Sigmoid colon (tissue), 7 donors: ENCODE results near the gene ATP6V0A1. TPM values are rescaled to one million over a fixed set of nuclear protein-coding genes. Genes with fewer than 3 reads are reported as not detected.
"Not testable (repeated sequence)": the region's sequence is repeated elsewhere in the genome, so short reads cannot be mapped to it uniquely, and the experiment has no call there.

Experiments used
- DNase-seq: peaks from one replicate; pipeline ENCODE4 v3.0.0-alpha.2; 2019
- H3K27ac ChIP-seq, 4 donors: fragments of 200-600 bp; sonication (generic); one replicate each; pipeline ENCODE4 v1.5.1; 2016 to 2019; ENCODE audit warnings: mild to moderate bottlenecking in 1 of 4
- H3K27me3 ChIP-seq, 3 donors: fragments of 200-600 bp; sonication (generic); one replicate each; pipeline ENCODE4 v1.5.1; 2019; ENCODE audit warnings: mild to moderate bottlenecking in 1 of 3
- H3K36me3 ChIP-seq, 4 donors: fragments of 200-600 bp; sonication (generic); one replicate each; pipeline ENCODE4 v1.5.1; 2016 to 2019
- H3K4me1 ChIP-seq, 4 donors: fragments of 200-600 bp; sonication (generic); one replicate each; pipeline ENCODE4 v1.5.1; 2017 to 2019
- H3K4me3 ChIP-seq, 4 donors: fragments of 200-600 bp; sonication (generic); one replicate each; pipeline ENCODE4 v1.5.1; 2017 to 2019; ENCODE audit warnings: mild to moderate bottlenecking in 2 of 4, moderate library complexity in 1 of 4
- H3K9me3 ChIP-seq, 4 donors: fragments of 200-600 bp in 3 of 4; sonication (generic) in 3 of 4; one replicate each; pipeline versions ENCODE4 v1.5.1 to v1.6.1; 2013 to 2019
- CTCF ChIP-seq, 4 experiments: fragments of 450-650 bp in 3 of 4; fragments of 200-600 bp in 1 of 4; IDR thresholded peaks; one replicate each; pipeline ENCODE4 v1.5.1; 2016 to 2019; ENCODE audit warnings: antibody characterized with exemption in 4 of 4, mild to moderate bottlenecking in 3 of 4, moderate library complexity in 2 of 4
- EP300 ChIP-seq, 4 donors: sonication (generic); formaldehyde crosslinking; IDR thresholded peaks; one replicate each; pipeline ENCODE4 v1.6.1; 2017; ENCODE audit warnings: antibody characterized with exemption in 4 of 4
- POLR2A ChIP-seq, 2 donors: fragments of 450-650 bp; IDR thresholded peaks; one replicate each; pipeline ENCODE4 v1.6.1; 2016; ENCODE audit warnings: antibody characterized with exemption in 2 of 2, mild to moderate bottlenecking in 2 of 2, moderate library complexity in 2 of 2
- POLR2AphosphoS5 ChIP-seq, 4 donors: sonication (generic); formaldehyde crosslinking; IDR thresholded peaks; one replicate each; pipeline ENCODE4 v1.6.1; 2017; ENCODE audit warnings: antibody characterized with exemption in 4 of 4
- WGBS, 2 donors: extraction: QIAGEN DNeasy Blood & Tissue Kit; methylation state at CpG; one replicate each; pipeline ENCODE4 v1.1.7; 2013; 5-methylcytosine and 5-hydroxymethylcytosine counted together
- intact Hi-C: fragments of 100-400 bp; cut with DNase I; formaldehyde crosslinking; loops from one replicate; pipeline ENCODE4 v1.15.1; 2023
- polyA plus RNA-seq, 3 donors: library from polyadenylated mRNA; stranded (reverse); fragments of 200-250 nt; gene quantifications; one replicate each; pipeline ENCODE4 v1.2.3, GENCODE V29; 2013
- total RNA-seq, 4 donors: library from RNA; depleted of rRNA; stranded (reverse); fragments of >200 nt; gene quantifications; one replicate each; pipeline ENCODE4 v1.1.0, GENCODE V29; 2016
- donor health status: healthy with polysubstance abuse.
- donor health status: Bipolar disorder and iron deficiency.
- donor health status: healthy.

ATP6V0A1 gene
- total and polyA plus RNA-seq, 7 donors, result 11.6 to 96.1 (median 48.9) TPM

- Histone ChIP-seq H3K4me1 (peaks cover 0 to 17% (median 7%) of the 10 kb centered on the region in 4 donors), H3K27ac (no peak overlapping the region), H3K4me3 (no peak overlapping the region), H3K27me3 (peaks cover 0 to 7% (median 0%) of the 10 kb centered on the region in 3 donors), H3K36me3 (peaks cover 0 to 22% (median 3%) of the 10 kb centered on the region in 4 donors), H3K9me3 (no peaks in the 10 kb centered on the region)
- intact Hi-C loops, result no loop called here
- 72 to 89% methylated on average over 14 of the region's 14 CpGs for WGBS, 2 donors
- TF ChIP-seq POLR2A (IDR thresholded peaks at IDR 0.05) (no peak), CTCF (IDR thresholded peaks at IDR 0.05) (no peak), EP300 (IDR thresholded peaks at IDR 0.05) (no peak), POLR2AphosphoS5 (IDR thresholded peaks at IDR 0.05) (no peak)
- DNase-seq, result no peak
Measured at GRCh38 chr17:42547698-42548069, 89.0 kb downstream of the ATP6V0A1 start.

DNA sequence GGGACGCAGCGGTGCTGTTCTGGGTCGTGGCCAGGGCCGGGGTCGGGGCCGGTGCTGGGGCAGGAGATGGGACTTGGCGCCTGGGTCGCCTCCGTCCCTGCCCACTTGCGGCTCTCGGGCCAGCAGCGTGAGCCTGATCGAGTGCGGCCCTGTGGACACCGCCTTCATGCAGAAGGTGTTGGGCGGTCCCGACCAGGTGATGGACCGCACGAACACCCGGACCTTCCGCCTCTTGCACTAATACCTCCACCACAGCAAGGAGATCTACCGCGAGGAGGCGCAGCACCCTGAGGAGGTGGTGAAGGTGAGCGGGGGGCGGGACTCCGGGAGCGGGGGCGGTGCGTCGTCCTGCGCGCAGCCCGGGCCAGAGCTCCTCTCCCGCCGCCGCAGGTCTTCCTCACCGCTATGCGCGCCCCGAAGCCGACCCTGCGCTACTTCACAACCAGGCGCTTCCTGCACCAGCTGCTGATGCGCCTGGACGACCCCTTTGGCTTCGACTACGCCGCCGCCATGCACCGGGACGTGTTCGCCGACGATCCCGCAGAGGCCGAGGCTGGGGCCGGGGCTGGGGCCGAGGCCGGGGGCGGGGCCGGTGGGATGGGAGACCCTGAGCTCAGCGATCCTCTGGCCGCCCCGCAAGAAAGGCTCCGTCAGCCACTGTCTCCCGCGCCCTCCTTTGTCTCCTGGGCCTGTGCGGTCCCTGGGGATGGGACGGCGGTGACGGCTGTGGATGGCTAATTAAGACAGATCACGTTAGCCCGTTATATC is 89.6 kb downstream of the ATP6V0A1 start:
- TF ChIP-seq CTCF (IDR thresholded peaks at IDR 0.05) (peak in 1 of 4 experiments; percentile 17), POLR2AphosphoS5 (IDR thresholded peaks at IDR 0.05) (peak in 2 of 4 donors; percentile 6 to 31), POLR2A (IDR thresholded peaks at IDR 0.05) (no peak), EP300 (IDR thresholded peaks at IDR 0.05) (no peak)

DNA sequence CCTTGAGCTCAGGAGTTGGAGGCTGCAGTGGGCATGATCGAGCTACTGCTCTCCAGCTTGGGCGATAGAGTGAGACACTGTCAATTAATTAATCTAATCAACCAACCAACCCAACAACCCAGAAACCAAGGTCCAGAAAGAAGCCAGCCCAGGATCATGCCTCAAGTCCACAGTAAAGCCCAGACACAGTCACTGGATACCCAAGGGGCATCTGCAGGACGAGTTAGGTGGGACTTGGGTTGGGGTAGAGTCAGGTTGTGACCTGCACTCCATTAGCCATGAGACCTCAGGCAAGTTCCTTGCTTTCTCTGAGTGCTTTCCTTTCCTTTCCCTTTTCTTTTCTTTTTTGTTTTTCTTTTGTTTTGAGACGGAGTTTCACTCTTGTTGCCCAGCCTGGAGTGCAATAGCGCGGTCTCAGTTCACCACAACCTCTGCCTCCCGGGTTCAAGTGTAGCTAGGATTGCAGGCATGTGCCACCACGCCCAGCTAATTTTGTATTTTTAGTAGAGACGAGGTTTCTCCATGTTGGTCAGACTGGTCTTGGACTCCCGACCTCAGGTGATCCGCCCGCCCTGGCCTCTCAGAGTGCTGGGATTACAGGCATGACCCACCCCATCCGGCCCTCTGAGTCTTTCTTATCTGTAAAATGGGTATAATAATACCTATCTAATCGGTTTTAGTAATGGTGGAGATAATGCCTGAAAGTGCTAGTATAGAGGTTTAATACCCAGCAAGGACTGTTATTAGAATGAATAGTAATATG is 90.5 kb downstream of the ATP6V0A1 start:
- WGBS, 2 donors, result 48 to 83% methylated on average over 14 of the region's 14 CpGs
- intact Hi-C loops, result no loop called here

More for the DNA sequence above, 89.6 kb downstream of the ATP6V0A1 start:
- intact Hi-C loops, result no loop called here
- Histone ChIP-seq H3K27ac (no peak overlapping the region), H3K36me3 (peaks cover 0 to 16% (median under 1%) of the 10 kb centered on the region in 4 donors), H3K27me3 (peaks cover 0 to 7% (median 0%) of the 10 kb centered on the region in 3 donors), H3K9me3 (no peaks in the 10 kb centered on the region), H3K4me1 (peaks cover 0 to 23% (median 12%) of the 10 kb centered on the region in 4 donors), H3K4me3 (peak overlapping the region in 3 of 4 donors; percentile 20 to 31 (median 27))
- WGBS, 2 donors, result 6 to 17% methylated on average over 74 of the region's 74 CpGs
- no peak for DNase-seq

DNA sequence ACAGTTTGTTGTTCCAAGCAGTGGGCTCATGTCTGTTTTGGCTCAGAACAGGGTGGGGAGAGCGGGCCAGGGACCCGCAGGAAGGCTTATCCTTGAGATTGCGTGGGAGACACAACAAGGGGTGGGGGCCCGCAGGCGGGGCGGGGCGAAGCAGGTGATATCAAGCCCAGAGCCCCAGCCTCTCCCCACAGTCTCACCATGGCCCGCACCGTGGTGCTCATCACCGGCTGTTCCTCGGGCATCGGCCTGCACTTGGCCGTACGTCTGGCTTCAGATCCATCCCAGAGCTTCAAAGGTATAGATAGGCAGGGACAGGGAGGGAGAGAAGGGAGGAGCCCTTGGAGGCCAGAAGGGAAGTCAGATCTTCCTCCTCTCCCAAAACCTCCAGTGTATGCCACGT is 94.1 kb downstream of the ATP6V0A1 start, which contains the start of gene HSD17B1:
HSD17B1 (plus strand) TSS at position 188 of the 400 bp plus-strand sequence; CDS start at position 199, 11 bp downstream.
- intact Hi-C loops, H3K9me3 ChIP-seq, DNase-seq, H3K36me3 ChIP-seq, H3K27me3 ChIP-seq: not testable (repeated sequence)
- 90 to 93% methylated on average over 15 of the region's 15 CpGs for WGBS, 2 donors
- Histone ChIP-seq H3K27ac (peak within 1 kb of the TSS in 2 of 4 donors; percentile 84 to 87), H3K4me1 (peaks cover 0 to 43% (median 34%) of the 10 kb centered on the region in 4 donors), H3K4me3 (peak within 1 kb of the TSS in 3 of 4 donors; percentile 75 to 81 (median 77))

More for the DNA sequence above, 90.5 kb downstream of the ATP6V0A1 start:
- no peak for DNase-seq
- Histone ChIP-seq H3K4me1 (peaks cover 0 to 32% (median 21%) of the 10 kb centered on the region in 4 donors), H3K4me3 (no peak overlapping the region), H3K9me3 (no peaks in the 10 kb centered on the region), H3K27ac (no peak overlapping the region), H3K36me3 (peaks cover 0 to 7% (median 0%) of the 10 kb centered on the region in 4 donors), H3K27me3 (peaks cover 0 to 7% (median 0%) of the 10 kb centered on the region in 3 donors)
- TF ChIP-seq EP300 (IDR thresholded peaks at IDR 0.05) (no peak), POLR2A (IDR thresholded peaks at IDR 0.05) (no peak), CTCF (IDR thresholded peaks at IDR 0.05) (no peak), POLR2AphosphoS5 (IDR thresholded peaks at IDR 0.05) (no peak)
